ENCODE measurements around the gene ZNF431.
"Not testable (repeated sequence)": the region's sequence is repeated elsewhere in the genome, so short reads cannot be mapped to it uniquely, and the experiment has no call there.

The ZNF431 gene

GRCh38 chr19:21126078-21126477 is 15.8 kb upstream of the ZNF431 start:
- Histone ChIP-seq H3K27me3 (ENCODE audit: control insufficient read depth in 2 of 2, insufficient read depth in 2 of 2, low read length in 2 of 2) (no peaks in the 10 kb centered on the region), H3K4me3 (ENCODE audit: low read length in 2 of 2) (no peak overlapping the region), H3K9ac (ENCODE audit: low read depth in 1 of 2, low read length in 2 of 2) (no peak overlapping the region), H3K9me3 (ENCODE audit: control insufficient read depth in 2 of 2, low read length in 2 of 2) (no peaks in the 10 kb centered on the region), H3K27ac (ENCODE audit: low read depth in 2 of 2, low read length in 2 of 2) (no peak overlapping the region), H3K36me3 (ENCODE audit: control insufficient read depth in 2 of 2, insufficient read depth in 2 of 2, low read length in 2 of 2) (no peaks in the 10 kb centered on the region), H3K4me1 (ENCODE audit: control insufficient read depth in 2 of 2, insufficient read depth in 2 of 2, low read length in 2 of 2) (no peaks in the 10 kb centered on the region)

- Histone ChIP-seq H3K27me3 (ENCODE audit: control insufficient read depth in 2 of 2, insufficient read depth in 2 of 2, low read length in 2 of 2) (no peaks in the 10 kb centered on the region), H3K36me3 (ENCODE audit: control insufficient read depth in 2 of 2, insufficient read depth in 2 of 2, low read length in 2 of 2) (no peaks in the 10 kb centered on the region), H3K4me1 (ENCODE audit: control insufficient read depth in 2 of 2, insufficient read depth in 2 of 2, low read length in 2 of 2) (no peaks in the 10 kb centered on the region), H3K9ac (ENCODE audit: low read depth in 1 of 2, low read length in 2 of 2) (no peak overlapping the region), H3K4me3 (ENCODE audit: low read length in 2 of 2) (no peak overlapping the region), H3K9me3 (ENCODE audit: control insufficient read depth in 2 of 2, low read length in 2 of 2) (no peaks in the 10 kb centered on the region), H3K27ac (ENCODE audit: low read depth in 2 of 2, low read length in 2 of 2) (no peak overlapping the region)
Measured at GRCh38 chr19:21127001-21127400, 14.8 kb upstream of the ZNF431 start.

- Histone ChIP-seq H3K27ac (ENCODE audit: low read depth in 2 of 2, low read length in 2 of 2) (no peak overlapping the region), H3K4me1 (ENCODE audit: control insufficient read depth in 2 of 2, insufficient read depth in 2 of 2, low read length in 2 of 2) (no peaks in the 10 kb centered on the region), H3K4me3 (ENCODE audit: low read length in 2 of 2) (no peak overlapping the region), H3K27me3 (ENCODE audit: control insufficient read depth in 2 of 2, insufficient read depth in 2 of 2, low read length in 2 of 2) (no peaks in the 10 kb centered on the region), H3K9ac (ENCODE audit: low read depth in 1 of 2, low read length in 2 of 2) (no peak overlapping the region), H3K9me3 (ENCODE audit: control insufficient read depth in 2 of 2, low read length in 2 of 2) (no peaks in the 10 kb centered on the region), H3K36me3 (ENCODE audit: control insufficient read depth in 2 of 2, insufficient read depth in 2 of 2, low read length in 2 of 2) (no peaks in the 10 kb centered on the region)
Measured at GRCh38 chr19:21127898-21128297, 13.9 kb upstream of the ZNF431 start.

GRCh38 chr19:21128901-21129698 is 12.7 kb upstream of the ZNF431 start:
- Histone ChIP-seq H3K4me1 (ENCODE audit: control insufficient read depth in 2 of 2, insufficient read depth in 2 of 2, low read length in 2 of 2) (no peaks in the 10 kb centered on the region), H3K9me3 (ENCODE audit: control insufficient read depth in 2 of 2, low read length in 2 of 2) (no peaks in the 10 kb centered on the region), H3K27ac (ENCODE audit: low read depth in 2 of 2, low read length in 2 of 2) (no peak overlapping the region), H3K36me3 (ENCODE audit: control insufficient read depth in 2 of 2, insufficient read depth in 2 of 2, low read length in 2 of 2) (no peaks in the 10 kb centered on the region), H3K9ac (ENCODE audit: low read depth in 1 of 2, low read length in 2 of 2) (no peak overlapping the region), H3K4me3 (ENCODE audit: low read length in 2 of 2) (no peak overlapping the region), H3K27me3 (ENCODE audit: control insufficient read depth in 2 of 2, insufficient read depth in 2 of 2, low read length in 2 of 2) (no peaks in the 10 kb centered on the region)

GRCh38 chr19:21130097-21130775 is 11.6 kb upstream of the ZNF431 start:
- H3K27ac ChIP-seq (ENCODE audit: low read depth in 2 of 2, low read length in 2 of 2) = no peak overlapping the region
- no peak overlapping the region for H3K4me3 ChIP-seq (ENCODE audit: low read length in 2 of 2)
- H3K36me3 ChIP-seq (ENCODE audit: control insufficient read depth in 2 of 2, insufficient read depth in 2 of 2, low read length in 2 of 2) = no peaks in the 10 kb centered on the region

GRCh38 chr19:21133633-21134032 is 8.2 kb upstream of the ZNF431 start:
- no peaks in the 10 kb centered on the region for H3K4me1 ChIP-seq (ENCODE audit: control insufficient read depth in 2 of 2, insufficient read depth in 2 of 2, low read length in 2 of 2)
- no peak overlapping the region for H3K9ac ChIP-seq (ENCODE audit: low read depth in 1 of 2, low read length in 2 of 2)
- no peaks in the 10 kb centered on the region for H3K36me3 ChIP-seq (ENCODE audit: control insufficient read depth in 2 of 2, insufficient read depth in 2 of 2, low read length in 2 of 2)
- no peak overlapping the region for H3K27ac ChIP-seq (ENCODE audit: low read depth in 2 of 2, low read length in 2 of 2)
- no peaks in the 10 kb centered on the region for H3K9me3 ChIP-seq (ENCODE audit: control insufficient read depth in 2 of 2, low read length in 2 of 2)
- no peaks in the 10 kb centered on the region for H3K27me3 ChIP-seq (ENCODE audit: control insufficient read depth in 2 of 2, insufficient read depth in 2 of 2, low read length in 2 of 2)
- no peak overlapping the region for H3K4me3 ChIP-seq (ENCODE audit: low read length in 2 of 2)

More at GRCh38 chr19:21130097-21130775, 11.6 kb upstream of the ZNF431 start:
- no peaks in the 10 kb centered on the region for H3K9me3 ChIP-seq (ENCODE audit: control insufficient read depth in 2 of 2, low read length in 2 of 2)
- H3K9ac ChIP-seq (ENCODE audit: low read depth in 1 of 2, low read length in 2 of 2) = no peak overlapping the region
- H3K4me1 ChIP-seq (ENCODE audit: control insufficient read depth in 2 of 2, insufficient read depth in 2 of 2, low read length in 2 of 2) = no peaks in the 10 kb centered on the region
- H3K27me3 ChIP-seq (ENCODE audit: control insufficient read depth in 2 of 2, insufficient read depth in 2 of 2, low read length in 2 of 2) = no peaks in the 10 kb centered on the region

- Histone ChIP-seq H3K27ac (ENCODE audit: low read depth in 2 of 2, low read length in 2 of 2) (no peak overlapping the region), H3K4me3 (ENCODE audit: low read length in 2 of 2) (no peak overlapping the region), H3K9ac (ENCODE audit: low read depth in 1 of 2, low read length in 2 of 2) (no peak overlapping the region), H3K27me3 (ENCODE audit: control insufficient read depth in 2 of 2, insufficient read depth in 2 of 2, low read length in 2 of 2) (no peaks in the 10 kb centered on the region), H3K9me3 (ENCODE audit: control insufficient read depth in 2 of 2, low read length in 2 of 2) (no peaks in the 10 kb centered on the region), H3K36me3 (ENCODE audit: control insufficient read depth in 2 of 2, insufficient read depth in 2 of 2, low read length in 2 of 2) (no peaks in the 10 kb centered on the region), H3K4me1 (ENCODE audit: control insufficient read depth in 2 of 2, insufficient read depth in 2 of 2, low read length in 2 of 2) (no peaks in the 10 kb centered on the region)
Measured at GRCh38 chr19:21134934-21135366, 6.9 kb upstream of the ZNF431 start.

GRCh38 chr19:21135433-21135832 is 6.4 kb upstream of the ZNF431 start:
- H3K27ac ChIP-seq (ENCODE audit: low read depth in 2 of 2, low read length in 2 of 2) = no peak overlapping the region
- no peaks in the 10 kb centered on the region for H3K4me1 ChIP-seq (ENCODE audit: control insufficient read depth in 2 of 2, insufficient read depth in 2 of 2, low read length in 2 of 2)
- no peak overlapping the region for H3K9ac ChIP-seq (ENCODE audit: low read depth in 1 of 2, low read length in 2 of 2)
- no peak overlapping the region for H3K4me3 ChIP-seq (ENCODE audit: low read length in 2 of 2)
- H3K27me3 ChIP-seq (ENCODE audit: control insufficient read depth in 2 of 2, insufficient read depth in 2 of 2, low read length in 2 of 2) = no peaks in the 10 kb centered on the region
- no peaks in the 10 kb centered on the region for H3K9me3 ChIP-seq (ENCODE audit: control insufficient read depth in 2 of 2, low read length in 2 of 2)
- H3K36me3 ChIP-seq (ENCODE audit: control insufficient read depth in 2 of 2, insufficient read depth in 2 of 2, low read length in 2 of 2) = no peaks in the 10 kb centered on the region

- H3K27ac ChIP-seq (ENCODE audit: low read depth in 2 of 2, low read length in 2 of 2) = no peak overlapping the region
- no peaks in the 10 kb centered on the region for H3K27me3 ChIP-seq (ENCODE audit: control insufficient read depth in 2 of 2, insufficient read depth in 2 of 2, low read length in 2 of 2)
- H3K4me3 ChIP-seq (ENCODE audit: low read length in 2 of 2) = no peak overlapping the region
- peaks cover 3 to 5% of the 10 kb centered on the region in 2 donors for H3K4me1 ChIP-seq (ENCODE audit: control insufficient read depth in 2 of 2, insufficient read depth in 2 of 2, low read length in 2 of 2)
- no peak overlapping the region for H3K9ac ChIP-seq (ENCODE audit: low read depth in 1 of 2, low read length in 2 of 2)
- no peaks in the 10 kb centered on the region for H3K36me3 ChIP-seq (ENCODE audit: control insufficient read depth in 2 of 2, insufficient read depth in 2 of 2, low read length in 2 of 2)
- H3K9me3 ChIP-seq (ENCODE audit: control insufficient read depth in 2 of 2, low read length in 2 of 2) = no peaks in the 10 kb centered on the region
Measured at GRCh38 chr19:21138130-21138529, 3.7 kb upstream of the ZNF431 start.

- peaks cover 4 to 10% of the 10 kb centered on the region in 2 donors for H3K36me3 ChIP-seq (ENCODE audit: control insufficient read depth in 2 of 2, insufficient read depth in 2 of 2, low read length in 2 of 2)
- H3K4me3 ChIP-seq (ENCODE audit: low read length in 2 of 2); H3K27ac ChIP-seq (ENCODE audit: low read depth in 2 of 2, low read length in 2 of 2): not testable (repeated sequence)
Measured at GRCh38 chr19:21141006-21141405, 834 bp upstream of the ZNF431 start.

More at GRCh38 chr19:21141006-21141405, 834 bp upstream of the ZNF431 start:
- not testable (repeated sequence) for H3K9me3 ChIP-seq (ENCODE audit: control insufficient read depth in 2 of 2, low read length in 2 of 2); H3K9ac ChIP-seq (ENCODE audit: low read depth in 1 of 2, low read length in 2 of 2); H3K4me1 ChIP-seq (ENCODE audit: control insufficient read depth in 2 of 2, insufficient read depth in 2 of 2, low read length in 2 of 2); H3K27me3 ChIP-seq (ENCODE audit: control insufficient read depth in 2 of 2, insufficient read depth in 2 of 2, low read length in 2 of 2)

All from mucosa of rectum (tissue), 2 donors.